ENCODE data around the gene CHTOP. TPM values are rescaled to one million over a fixed set of nuclear protein-coding genes. Genes with fewer than 3 reads are reported as not detected.

The CHTOP gene
- polyA plus RNA-seq, 3 donors = 118 to 155 (median 145) TPM

DNA sequence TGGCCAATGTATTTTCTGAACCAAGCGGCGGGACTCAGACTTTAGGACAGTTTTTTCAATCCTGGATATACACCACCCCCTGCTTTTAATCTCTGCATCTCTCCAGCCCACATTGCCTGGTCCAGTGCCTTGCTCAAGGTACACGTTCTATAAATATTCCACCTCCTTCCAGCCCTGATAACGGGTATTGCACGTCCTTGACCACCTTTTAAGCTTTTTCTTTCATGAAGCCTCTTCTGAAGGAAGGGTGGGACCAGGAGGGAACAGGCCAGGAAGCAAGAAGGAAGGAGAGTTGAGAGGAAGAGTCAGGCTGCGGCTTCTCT lies 24.3 kb upstream of the CHTOP start:
- no peak for DNase-seq

DNA sequence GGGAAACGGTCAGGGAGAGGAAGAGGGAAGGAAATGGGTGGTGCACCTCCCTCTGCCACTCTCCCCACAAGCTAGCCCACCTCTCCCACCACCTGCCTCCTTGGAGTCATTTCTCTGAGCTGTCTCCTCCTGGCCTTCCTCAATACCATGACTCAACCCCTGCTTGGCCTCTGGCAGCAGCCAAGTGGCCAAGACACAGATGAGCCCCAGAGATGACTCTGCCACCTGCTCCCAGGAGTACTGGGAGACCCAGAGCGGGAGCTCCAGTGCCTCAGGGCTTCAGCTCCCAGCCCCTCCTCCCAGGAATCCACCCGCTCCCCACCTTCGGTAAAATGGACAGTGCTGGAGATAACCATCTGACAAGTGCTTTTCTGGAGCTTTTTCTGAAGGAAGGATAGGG lies 23.5 kb upstream of the CHTOP start:
- no peak for DNase-seq

DNA sequence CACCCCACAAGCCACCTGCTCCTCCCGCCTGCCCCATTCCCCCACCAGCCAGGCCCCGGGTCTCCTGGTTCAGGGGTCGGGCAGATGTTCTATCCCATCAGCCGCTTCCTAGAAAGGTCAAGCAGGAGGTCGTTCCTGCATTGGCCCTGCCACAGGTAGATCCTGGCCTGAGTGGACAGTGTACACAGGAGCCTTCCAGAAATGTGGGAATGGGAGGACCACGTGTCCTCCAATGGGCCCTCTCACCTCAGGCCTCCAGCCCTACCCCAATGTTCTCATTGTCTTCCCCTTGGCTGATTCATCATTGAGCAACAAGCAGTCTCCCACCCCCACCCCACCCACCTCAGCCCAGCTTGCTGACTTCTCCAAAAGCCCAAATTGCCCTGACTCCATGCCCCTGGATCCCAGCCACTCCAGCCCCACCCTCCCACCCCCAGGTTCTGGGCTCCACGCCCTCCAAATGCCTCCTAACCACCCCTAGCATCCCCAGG lies 23.0 kb upstream of the CHTOP start:
- DNase-seq = no peak

DNA sequence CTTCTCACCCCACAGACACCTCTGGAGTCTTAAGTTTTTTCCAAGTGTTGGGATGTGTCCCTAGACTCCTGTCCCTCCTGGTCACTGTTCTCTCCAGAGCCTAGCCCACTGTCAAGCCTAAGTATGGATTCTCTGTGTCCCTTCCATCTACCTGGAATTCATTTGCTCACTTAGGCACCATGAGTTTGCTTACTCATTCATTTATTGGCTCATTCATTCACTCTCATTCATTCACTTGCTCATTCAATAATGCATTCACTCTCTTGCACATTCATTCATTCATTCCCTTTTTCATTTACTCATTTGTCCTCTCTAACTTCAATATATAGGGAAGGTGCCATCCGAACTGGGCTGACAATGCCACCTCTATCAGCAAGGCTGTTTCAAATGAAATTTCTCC lies 22.5 kb upstream of the CHTOP start:
- DNase-seq = no peak

DNA sequence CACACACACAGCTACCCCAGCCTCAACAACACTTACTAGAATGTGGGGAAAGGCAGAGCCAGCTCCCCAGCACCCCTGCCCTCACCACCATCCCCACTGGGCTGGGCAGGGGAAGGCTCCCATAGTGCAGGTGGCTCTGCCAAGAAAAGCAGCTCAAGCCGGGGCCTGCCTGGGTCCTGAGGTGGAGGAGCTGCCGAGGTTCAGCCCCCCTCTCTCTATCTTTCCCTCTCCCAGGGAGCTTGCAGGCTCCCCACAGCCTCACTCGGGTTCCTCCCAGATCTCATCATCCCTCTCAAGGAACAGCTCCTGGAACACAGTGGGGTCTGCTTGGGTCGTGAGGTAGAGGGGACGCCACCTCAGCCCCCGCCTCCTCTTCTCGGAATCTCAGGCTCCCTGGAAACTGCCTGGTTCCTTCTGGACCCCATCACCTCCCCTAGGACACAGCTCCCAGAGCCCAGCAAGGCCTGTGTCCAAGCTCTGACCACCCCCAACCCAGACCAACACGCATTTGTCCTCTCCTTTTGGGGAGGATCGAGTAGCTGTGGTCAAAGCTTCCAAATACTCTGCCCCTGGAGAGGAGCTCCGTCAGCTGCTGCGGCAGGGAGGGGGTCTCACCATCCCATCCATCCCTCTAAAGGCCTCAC lies 21.6 kb upstream of the CHTOP start:
- no peak for DNase-seq

DNA sequence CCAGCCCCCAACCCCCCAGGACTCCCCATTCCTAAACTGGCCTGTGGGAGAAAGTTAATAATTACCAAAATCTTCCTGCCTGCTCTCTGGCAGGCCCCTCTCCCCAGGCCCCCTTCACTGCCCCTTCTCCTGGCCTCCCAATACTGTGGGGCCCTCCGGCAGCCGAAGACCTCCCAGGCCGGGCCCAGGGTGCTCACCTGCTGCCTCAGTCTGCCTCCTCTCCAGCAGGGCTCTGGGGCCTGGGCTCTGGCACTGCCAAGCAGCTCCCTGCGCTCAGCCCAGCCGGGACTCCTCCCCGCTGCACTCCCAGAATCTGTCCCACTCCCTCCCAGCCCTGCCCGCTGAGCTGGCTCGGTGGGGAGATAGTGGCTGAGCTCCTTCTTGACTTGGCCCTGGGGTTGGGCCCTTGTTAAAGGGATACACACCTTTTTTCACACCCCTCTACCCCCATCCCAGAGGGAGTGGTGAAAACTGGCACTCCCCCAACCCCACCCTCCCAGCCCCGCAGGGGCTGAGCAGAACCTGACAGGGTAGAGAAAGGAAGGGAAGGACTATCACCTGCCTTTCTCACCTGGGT lies 21.0 kb upstream of the CHTOP start, which contains the start of gene S100A16:
TSS of gene S100A16 (minus strand) at position 383 of the 577 bp plus-strand sequence. CDS start 4,986 bp downstream, outside the sequence.
- no peak for DNase-seq

DNA sequence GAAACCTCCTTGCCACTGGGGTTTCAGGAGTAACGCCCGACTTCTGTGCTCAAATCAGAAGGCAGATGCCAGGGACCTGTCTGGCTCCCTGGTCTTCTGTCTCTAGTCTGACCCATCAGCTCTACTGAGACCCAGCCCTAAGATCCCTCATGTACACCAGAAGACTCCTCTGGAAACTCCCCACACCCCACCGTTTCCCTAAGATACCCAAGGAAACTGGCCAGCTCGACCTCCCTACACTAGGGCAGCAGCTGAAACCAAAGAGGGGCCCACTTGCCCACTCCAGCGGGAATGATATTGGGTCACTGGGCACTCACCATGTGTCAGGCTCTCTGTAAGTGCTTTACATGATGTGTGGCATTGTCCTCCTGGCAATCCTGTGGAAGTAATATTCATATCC lies 20.5 kb upstream of the CHTOP start:
- DNase-seq = no peak

DNA sequence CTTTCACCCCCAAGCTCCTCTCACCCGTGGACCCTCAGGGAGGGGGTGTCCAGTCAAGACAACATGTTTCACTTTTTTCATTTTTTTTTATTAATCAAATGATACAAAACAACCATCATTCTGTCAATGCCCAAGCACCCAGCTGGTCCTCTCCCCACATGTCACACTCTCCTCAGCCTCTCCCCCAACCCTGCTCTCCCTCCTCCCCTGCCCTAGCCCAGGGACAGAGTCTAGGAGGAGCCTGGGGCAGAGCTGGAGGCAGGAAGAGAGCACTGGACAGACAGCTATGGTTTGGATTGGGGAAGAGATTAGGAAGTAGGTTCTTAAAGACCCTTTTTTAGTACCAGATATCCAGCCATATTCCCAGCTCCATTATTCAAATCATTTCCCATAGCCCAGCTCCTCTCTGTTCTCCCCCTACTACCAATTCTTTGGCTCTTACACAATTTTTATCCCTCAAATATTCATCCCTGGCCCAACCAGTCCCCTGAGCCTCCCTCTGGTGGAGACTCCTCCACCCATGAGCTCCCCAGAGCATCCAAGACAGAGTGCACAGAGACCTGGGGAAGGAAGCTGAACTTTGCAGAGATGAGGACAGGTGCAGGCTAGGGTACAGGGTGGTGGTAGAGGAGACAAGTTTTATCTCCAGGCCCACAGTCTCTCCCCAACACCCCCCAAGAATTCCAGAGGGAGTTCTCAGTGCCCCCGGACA lies 19.5 kb upstream of the CHTOP start:
- no peak for DNase-seq

DNA sequence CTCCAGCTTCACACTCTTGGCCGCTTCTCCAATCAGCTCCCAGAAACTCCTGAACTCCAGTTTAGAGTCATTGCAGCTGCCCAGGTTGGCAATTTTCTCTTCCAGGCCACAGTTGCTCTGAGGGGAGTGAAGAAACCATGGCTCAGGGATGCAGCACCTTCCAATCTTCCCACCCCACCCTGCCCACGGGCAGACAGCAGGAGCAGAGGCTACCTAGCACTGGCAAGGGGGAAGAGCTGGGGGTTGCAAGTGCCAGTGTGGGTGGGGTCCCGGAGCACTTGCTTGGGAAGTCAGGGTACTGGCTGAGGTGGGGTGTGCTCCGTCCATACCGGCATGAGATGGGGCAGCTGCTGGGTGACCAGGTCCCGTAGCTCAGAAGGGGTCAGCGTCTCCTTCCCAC lies 19.0 kb upstream of the CHTOP start:
- DNase-seq = no peak

DNA sequence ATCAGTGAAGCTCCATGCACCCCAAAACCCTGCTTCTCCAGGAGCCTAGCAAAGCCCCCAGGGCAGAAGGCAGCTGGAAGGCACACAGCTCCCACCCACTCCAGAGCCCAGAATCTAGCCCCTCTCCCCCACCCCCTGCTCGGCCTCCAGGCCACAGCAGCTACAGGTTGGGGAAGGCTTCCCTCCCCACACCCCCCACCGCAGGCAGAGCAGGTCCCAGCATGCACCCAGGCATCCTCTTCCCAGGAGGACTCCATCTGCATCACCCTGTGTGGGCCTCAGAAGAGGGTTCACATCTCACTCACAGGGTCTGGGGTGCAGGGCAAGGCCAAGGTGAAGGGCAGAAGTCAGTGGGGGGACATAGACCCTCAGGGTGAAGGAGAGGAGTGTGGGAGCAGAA lies 18.5 kb upstream of the CHTOP start:
- DNase-seq = no peak

DNA sequence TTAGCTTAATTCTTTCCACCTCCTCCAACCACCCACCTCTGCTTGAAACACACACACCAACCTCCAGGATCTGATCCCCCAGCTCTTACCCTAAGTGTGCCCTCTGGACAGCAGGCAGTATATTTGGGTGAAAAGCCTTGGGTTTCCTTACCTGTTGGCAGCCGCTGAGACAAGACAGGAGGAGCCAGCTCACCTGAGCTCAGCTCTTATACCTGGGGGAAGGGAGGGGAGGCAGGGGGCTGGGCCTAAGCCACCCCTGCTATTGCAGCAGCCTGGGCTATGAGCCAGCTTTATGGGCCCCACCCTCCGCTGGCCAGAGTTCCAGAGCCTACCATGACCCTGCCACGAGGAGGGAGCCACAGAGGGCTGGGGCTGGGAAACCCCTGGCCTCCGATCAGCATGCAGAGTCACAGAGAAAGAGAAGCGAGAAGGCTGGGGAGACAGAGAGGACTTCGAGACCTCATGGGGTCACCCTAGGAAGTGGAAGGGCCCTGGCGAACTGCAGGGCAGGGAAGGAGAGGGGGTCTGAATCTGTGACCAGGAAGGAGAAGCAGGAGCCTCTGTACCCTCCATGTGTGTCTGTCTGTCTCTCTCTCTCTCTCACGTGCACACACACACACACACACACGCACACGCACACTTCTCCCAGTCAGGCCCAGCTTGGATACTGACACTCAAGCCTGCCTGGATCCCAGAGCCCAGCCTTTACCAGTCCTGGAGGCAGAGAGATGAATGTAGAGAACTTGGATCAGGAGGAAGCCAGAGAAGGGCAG lies 17.5 kb upstream of the CHTOP start, which contains the start of gene S100A14:
TSS of gene S100A14 (minus strand) at position 182 of the 773 bp plus-strand sequence. CDS start 467 bp downstream, outside the sequence.
- DNase-seq = no peak

DNA sequence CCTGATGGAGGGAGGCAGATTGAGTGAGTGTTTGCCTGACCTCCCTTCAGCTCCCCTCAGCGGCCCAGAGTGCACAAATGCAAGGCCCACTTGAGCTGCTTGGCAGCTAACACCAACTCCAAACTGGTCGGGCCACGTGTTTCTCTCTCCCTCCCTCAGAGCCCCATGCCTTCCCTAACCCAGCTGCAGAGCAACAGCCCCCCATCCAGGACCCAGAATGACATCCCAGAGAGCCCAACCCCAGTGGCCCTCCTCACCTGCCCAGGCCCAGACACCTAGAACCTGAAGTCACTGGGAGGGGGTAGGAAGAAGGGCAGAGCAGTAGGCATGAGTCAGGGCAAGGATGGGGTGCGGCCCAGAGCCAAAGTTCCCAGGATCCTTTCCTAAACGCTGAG lies 17.0 kb upstream of the CHTOP start:
- DNase-seq = no peak

DNA sequence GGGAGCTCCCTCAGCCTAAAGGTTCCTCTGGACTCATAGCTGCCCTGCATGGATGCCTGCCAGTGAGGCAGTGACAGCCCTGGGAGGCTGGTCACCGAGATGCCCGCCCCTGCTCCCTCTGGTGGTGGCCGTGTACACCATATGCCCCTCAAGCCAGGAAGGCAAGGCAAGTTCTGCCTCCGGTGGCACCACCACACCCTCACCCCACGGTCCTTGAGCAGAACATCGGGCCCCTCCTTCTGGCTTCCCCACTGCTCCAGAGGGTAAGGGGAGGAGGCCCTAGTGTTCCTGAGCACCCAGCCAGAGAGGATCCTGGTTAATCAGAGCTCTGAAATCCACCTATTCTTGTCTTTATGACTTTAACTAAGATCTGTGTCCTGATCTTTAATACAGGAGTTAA lies 16.2 kb upstream of the CHTOP start:
- peak; percentile 64 for DNase-seq

DNA sequence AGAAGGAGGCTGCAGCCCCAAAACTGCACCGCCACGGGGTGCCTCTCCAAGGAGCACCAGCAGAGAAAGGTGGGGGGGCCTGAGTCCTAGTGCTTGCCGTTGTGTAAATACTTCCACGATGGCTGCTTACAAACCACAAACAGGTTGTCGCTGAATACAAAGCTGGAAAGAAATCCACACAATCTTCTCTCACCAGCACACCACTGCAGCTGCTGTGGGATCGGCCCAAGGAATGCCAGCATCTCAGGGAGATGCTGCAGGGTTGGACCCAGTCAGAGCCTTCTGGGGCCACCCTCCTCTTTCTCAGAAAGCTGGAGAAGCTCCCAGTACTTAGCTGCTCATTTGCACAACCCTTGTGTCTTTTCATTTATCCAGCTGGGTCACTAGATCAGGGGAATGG lies 14.7 kb upstream of the CHTOP start:
- DNase-seq = no peak

DNA sequence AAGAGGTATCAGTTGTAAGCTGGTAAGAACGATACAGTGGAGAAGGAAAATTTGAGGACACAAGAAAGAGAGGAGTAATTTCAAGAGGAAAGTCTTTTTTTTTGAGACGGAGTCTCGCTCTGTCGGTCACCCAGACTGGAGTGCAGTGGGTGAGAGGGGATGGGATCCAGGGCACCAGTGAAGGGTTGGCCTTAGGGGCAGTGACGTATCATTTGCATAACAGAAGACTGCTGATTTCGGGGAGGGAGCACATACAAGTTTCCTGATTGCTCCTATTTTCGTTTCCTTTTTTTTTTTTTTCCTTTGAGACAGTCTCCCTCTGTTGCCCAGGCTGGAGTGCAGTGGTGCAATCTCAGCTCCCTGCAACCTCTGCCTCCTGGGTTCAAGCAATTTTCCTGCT lies 10.8 kb upstream of the CHTOP start:
- DNase-seq = no peak

DNA sequence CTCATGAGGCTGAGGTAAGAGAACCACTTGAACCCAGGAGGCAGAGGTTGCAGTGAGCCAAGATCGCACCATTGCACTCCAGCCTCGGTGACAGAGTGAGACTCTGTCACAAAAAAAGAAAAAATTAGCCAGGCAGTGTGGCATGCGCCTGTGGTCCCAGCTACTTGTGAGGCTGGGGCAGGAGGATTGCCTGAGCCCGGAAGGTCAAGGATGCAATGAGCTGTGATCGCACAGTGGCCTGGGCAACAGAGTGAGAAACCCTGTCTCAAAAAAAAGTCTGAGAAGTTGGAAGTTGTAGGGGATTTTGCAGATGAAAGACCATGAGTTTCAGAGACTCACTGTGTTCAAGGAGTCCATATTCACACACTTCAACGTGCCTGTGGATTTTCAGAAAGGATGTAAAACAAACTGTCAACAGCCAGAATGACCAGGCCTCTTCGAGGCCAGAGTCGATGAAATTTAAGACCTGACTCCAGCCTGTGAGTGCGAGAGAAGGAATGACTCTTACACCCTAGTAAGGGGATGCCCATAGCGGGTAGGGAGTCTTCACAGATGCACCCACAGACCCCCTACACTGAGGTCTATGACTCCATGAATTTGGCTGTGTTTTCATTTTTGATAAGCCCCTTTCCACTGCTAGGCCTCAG lies 8.8 kb upstream of the CHTOP start:
- DNase-seq = no peak

DNA sequence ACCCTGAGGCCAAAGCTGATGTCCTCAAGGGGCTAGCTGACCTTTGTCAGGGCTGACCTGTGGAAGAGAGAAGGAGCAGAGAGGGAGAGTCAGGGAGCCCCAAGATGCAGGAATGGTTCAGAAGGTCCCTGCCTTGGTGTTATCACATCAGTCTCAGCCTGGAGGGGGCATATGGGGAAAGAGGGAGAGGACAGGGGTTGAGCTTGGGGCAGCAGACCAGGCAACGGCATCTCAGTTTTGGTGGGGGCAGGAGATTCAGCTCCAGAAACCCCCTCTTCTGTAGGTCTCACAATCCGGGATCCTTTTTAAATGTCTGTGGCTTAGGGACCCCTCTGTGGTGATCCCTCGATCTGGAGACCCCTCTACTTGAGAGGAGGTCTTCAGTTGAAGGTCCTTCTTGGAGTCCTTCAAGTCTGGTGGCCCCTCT lies 7.4 kb upstream of the CHTOP start:
- no peak for DNase-seq

DNA sequence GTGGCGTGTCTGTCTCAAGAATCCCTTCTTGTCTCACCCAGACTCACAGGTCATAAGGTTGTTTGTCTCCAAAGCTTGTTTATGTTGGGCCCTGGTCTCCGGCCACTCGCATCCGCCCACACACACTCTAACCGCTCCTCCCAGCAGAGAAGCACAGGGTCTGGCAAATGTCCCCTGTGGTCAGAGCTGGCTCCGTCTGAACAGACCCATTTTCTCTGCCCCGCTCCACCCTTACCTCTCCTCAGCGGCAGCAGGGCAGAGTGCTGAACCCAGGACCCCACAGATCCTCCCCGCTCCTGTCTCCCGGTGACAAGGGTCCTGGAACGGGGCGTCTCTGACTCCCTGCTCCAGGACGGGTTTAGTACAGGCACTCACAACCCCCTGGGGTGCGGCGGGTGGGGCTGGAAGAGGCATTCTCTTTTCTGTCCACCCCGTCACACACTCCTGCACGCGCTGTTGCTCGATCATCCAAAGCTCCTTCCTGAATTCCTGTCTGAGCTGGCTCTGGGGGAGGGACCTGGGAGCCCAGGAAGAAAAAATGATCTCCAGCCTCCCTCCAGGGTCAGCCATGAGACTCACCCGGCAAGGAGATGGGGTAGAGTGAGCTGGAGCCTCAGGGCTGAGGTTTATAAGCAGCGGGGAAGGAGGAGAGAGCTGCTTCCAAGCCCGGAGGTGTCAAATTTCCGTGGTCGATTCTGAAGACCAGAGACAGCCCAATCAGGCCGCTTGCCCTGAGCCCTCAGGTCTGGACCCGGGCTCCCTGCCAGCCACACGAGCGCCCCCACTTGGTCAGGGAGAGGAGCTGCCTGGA lies 6.8 kb upstream of the CHTOP start, which contains the start of gene S100A13:
TSS of gene S100A13 (minus strand) at position 602 of the 811 bp plus-strand sequence. CDS start 1,033 bp downstream, outside the sequence.
- peak; percentile 91 for DNase-seq

DNA sequence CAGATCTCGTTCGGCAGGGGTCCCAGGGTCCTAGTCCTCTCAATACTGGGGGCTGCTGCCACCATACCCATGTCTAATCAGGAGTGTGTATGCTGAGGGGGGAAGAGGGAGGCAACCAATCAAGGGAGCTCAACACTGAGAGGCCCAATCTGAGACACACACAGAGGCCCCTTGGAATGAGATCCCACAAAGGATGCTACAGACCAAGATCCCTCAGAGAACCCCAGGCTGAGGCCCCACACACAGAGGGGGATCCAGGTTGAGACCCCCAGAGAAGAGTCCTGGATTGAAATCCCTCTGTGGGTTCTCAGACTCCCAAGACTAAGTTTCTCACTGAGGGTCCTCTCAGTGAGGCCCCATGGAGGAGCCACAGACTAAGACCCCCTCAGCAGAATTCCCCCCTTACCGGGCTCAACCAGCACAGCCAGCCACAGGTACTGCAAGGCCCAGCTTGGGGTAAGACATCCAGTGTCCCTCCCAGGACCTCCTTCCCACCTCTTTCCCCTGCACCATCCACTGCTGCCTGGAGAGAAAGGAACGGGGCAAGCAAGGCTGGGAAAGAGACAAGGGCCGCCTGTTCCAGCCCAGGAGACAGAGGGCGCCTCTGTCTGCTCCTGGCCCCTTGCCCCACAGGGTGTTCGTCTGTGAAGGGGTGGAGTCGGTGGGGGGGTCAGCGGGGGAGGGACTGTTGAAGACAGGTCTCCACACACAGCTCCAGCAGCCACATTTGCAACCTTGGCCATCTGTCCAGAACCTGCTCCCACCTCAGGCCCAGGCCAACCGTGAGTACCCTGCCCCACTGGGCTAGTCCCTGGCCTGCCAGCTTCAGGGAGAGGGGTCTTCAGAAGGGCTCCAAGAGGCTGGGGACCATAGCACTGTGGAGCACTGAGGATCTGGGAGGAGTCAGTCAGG lies 5.9 kb upstream of the CHTOP start, which contains the start of gene S100A1:
TSS of gene S100A1 (plus strand) at position 720 of the 912 bp plus-strand sequence. CDS start 2,088 bp downstream, outside the sequence.
- DNase-seq = no peak

Data from renal pelvis (tissue), 4 donors.